Mesenchymal stem cell (in vitro differentiated cells and primary cell): ENCODE data around the gene CEBPZ.
A peak's percentile ranks its signal among the peaks of the same experiment; 100 is the strongest.

ENCODE experiments used
- DNase-seq: peaks from one replicate; pipeline ENCODE4 v3.0.0-alpha.2; 2013
- H2AFZ ChIP-seq: one replicate; pipeline ENCODE4 v1.6.1; 2013; ENCODE audit warnings: low read depth, mild to moderate bottlenecking, control low read depth, inconsistent platforms, low read length, moderate library complexity
- H2AK5ac ChIP-seq: 2 replicates; pipeline ENCODE4 v1.6.1; 2013; ENCODE audit warnings: low read length, moderate library complexity, mild to moderate bottlenecking, inconsistent platforms; ENCODE audit not compliant: severe bottlenecking
- H2BK120ac ChIP-seq: one replicate; pipeline ENCODE4 v1.6.1; 2013; ENCODE audit warnings: low read depth, mild to moderate bottlenecking, inconsistent platforms, low read length, moderate library complexity
- H2BK12ac ChIP-seq, 2 experiments: one replicate each; pipeline ENCODE4 v1.6.1; 2013; ENCODE audit warnings: inconsistent platforms in 2 of 2, low read length in 2 of 2, mild to moderate bottlenecking in 2 of 2, moderate library complexity in 2 of 2, control low read depth in 1 of 2
- H2BK15ac ChIP-seq: one replicate; pipeline ENCODE4 v1.6.1; 2013; ENCODE audit warnings: mild to moderate bottlenecking, low read depth, inconsistent platforms; ENCODE audit not compliant: poor library complexity, severe bottlenecking
- H2BK5ac ChIP-seq: 2 replicates; pipeline ENCODE4 v1.6.1; 2013; ENCODE audit warnings: low read depth, mild to moderate bottlenecking, low read length, control low read depth, inconsistent platforms; ENCODE audit not compliant: poor library complexity, severe bottlenecking
- H3K14ac ChIP-seq, 2 experiments: one replicate each; pipeline ENCODE4 v1.6.1; 2013; ENCODE audit warnings: inconsistent platforms in 2 of 2, low read length in 2 of 2, control low read depth in 1 of 2, mild to moderate bottlenecking in 1 of 2, moderate library complexity in 1 of 2
- H3K18ac ChIP-seq, 2 experiments: one replicate each; pipeline ENCODE4 v1.6.1; 2013; ENCODE audit warnings: inconsistent platforms in 2 of 2, low read length in 2 of 2, control low read depth in 1 of 2, low read depth in 1 of 2, mild to moderate bottlenecking in 1 of 2
- H3K23ac ChIP-seq, 2 experiments: one replicate each; pipeline ENCODE4 v1.6.1; 2013; ENCODE audit warnings: inconsistent platforms in 2 of 2, low read length in 2 of 2, mild to moderate bottlenecking in 2 of 2, moderate library complexity in 2 of 2, control low read depth in 1 of 2
- H3K27ac ChIP-seq: 2 replicates; pipeline ENCODE4 v1.5.1; 2013; ENCODE audit warnings: mild to moderate bottlenecking, moderate library complexity, low read length, control low read depth, inconsistent platforms; ENCODE audit not compliant: poor library complexity, severe bottlenecking
- H3K27me3 ChIP-seq, 2 experiments: 2 replicates each; pipeline versions ENCODE4 v1.6.1 to v1.7.0; 2013; ENCODE audit warnings: low read length in 2 of 2, mild to moderate bottlenecking in 2 of 2, moderate library complexity in 2 of 2, control low read depth in 1 of 2, inconsistent platforms in 1 of 2; ENCODE audit not compliant: control insufficient read depth in 1 of 2, insufficient read depth in 1 of 2
- H3K36me3 ChIP-seq, 2 experiments: 2 replicates each; pipeline versions ENCODE4 v1.6.1 to v1.7.0; 2013; ENCODE audit warnings: low read length in 2 of 2, control low read depth in 1 of 2, inconsistent platforms in 1 of 2, low read depth in 1 of 2, mild to moderate bottlenecking in 1 of 2; ENCODE audit not compliant: insufficient read depth in 2 of 2, control insufficient read depth in 1 of 2
- H3K4ac ChIP-seq, 2 experiments: one replicate each; pipeline ENCODE4 v1.6.1; 2013; ENCODE audit warnings: inconsistent platforms in 2 of 2, low read length in 2 of 2, mild to moderate bottlenecking in 2 of 2, moderate library complexity in 2 of 2, control low read depth in 1 of 2, low read depth in 1 of 2
- H3K4me1 ChIP-seq: 2 replicates; pipeline ENCODE4 v1.6.1; 2013; ENCODE audit warnings: low read depth, low read length, control low read depth; ENCODE audit not compliant: control insufficient read depth, insufficient read depth
- H3K4me2 ChIP-seq: 2 replicates; pipeline ENCODE4 v1.6.1; 2013; ENCODE audit warnings: low read length, mild to moderate bottlenecking, inconsistent platforms; ENCODE audit not compliant: poor library complexity, severe bottlenecking
- H3K4me3 ChIP-seq, 2 experiments: 2 replicates each; pipeline versions ENCODE4 v1.5.1 to v1.7.0; 2013; ENCODE audit warnings: low read length in 2 of 2, mild to moderate bottlenecking in 2 of 2, control low read depth in 1 of 2, low read depth in 1 of 2; ENCODE audit not compliant: insufficient read depth in 1 of 2
- H3K79me1 ChIP-seq: replicated peaks from 2 replicates; pipeline ENCODE4 v1.6.1; 2013; ENCODE audit warnings: mild to moderate bottlenecking, control low read depth, low read length, inconsistent platforms; ENCODE audit not compliant: poor library complexity, severe bottlenecking
- H3K9ac ChIP-seq: 2 replicates; pipeline ENCODE4 v1.7.0; 2013; ENCODE audit warnings: mild to moderate bottlenecking, low read length, moderate library complexity
- H3K9me3 ChIP-seq: 2 replicates; pipeline ENCODE4 v1.7.0; 2013; ENCODE audit warnings: mild to moderate bottlenecking, low read length; ENCODE audit not compliant: control insufficient read depth
- H4K8ac ChIP-seq: one replicate; pipeline ENCODE4 v1.6.1; 2013; ENCODE audit warnings: inconsistent platforms, mild to moderate bottlenecking, low read length, moderate library complexity
- H4K91ac ChIP-seq: one replicate; pipeline ENCODE4 v1.6.1; 2013; ENCODE audit warnings: mild to moderate bottlenecking, low read length, inconsistent platforms
- WGBS: methylation state at CpG from one replicate; pipeline ENCODE4 v1.1.7; 2013; ENCODE audit warnings: mixed read lengths; 5-methylcytosine and 5-hydroxymethylcytosine counted together

CEBPZ gene

DNA sequence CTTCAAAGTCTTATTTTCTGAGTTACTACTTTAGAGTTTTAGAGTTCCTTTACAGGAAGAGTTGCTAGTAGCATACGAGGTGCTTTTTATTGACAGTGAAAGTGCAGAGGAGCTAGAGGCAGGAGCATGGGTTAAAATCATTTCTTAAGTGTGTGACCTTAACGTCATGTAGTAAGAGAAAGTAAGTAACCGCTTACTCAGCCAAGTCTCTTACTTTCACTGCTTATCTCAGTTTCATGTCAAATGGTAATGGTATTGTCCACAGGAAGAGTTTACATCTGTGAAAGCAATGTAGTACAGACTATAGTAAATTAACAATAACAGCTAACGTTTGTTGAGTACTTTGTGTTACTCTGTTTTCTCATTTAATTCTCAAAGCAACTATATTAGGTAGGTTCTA, 12.6 kb upstream of the CEBPZ start:
- H3K27me3 ChIP-seq, result no peaks in the 10 kb centered on the region
- no peak overlapping the region for H2BK15ac ChIP-seq
- H3K79me1 ChIP-seq, result peaks cover 8% of the 10 kb centered on the region
- no peaks in the 10 kb centered on the region for H3K4me1 ChIP-seq
- H3K4me2 ChIP-seq, result no peak overlapping the region
- no peak overlapping the region for H2BK5ac ChIP-seq
- no peak overlapping the region for H4K8ac ChIP-seq
- H2BK120ac ChIP-seq, result no peak overlapping the region
- H3K9me3 ChIP-seq, result no peaks in the 10 kb centered on the region
- H3K4me3 ChIP-seq, result no peak overlapping the region
- no peak overlapping the region for H3K27ac ChIP-seq
- no peak overlapping the region for H3K18ac ChIP-seq
- no peak for DNase-seq
- H3K9ac ChIP-seq, result no peak overlapping the region
- no peak overlapping the region for H4K91ac ChIP-seq
- H2BK12ac ChIP-seq, result no peak overlapping the region
- 100% methylated on average over 1 of the region's 4 CpGs for WGBS
- no peak overlapping the region for H3K4ac ChIP-seq
- H3K14ac ChIP-seq, result no peak overlapping the region
- no peak overlapping the region for H2AK5ac ChIP-seq
- peaks cover 14 to 99% of the 10 kb centered on the region in 2 experiments for H3K36me3 ChIP-seq
- H3K23ac ChIP-seq, result no peak overlapping the region
- no peak overlapping the region for H2AFZ ChIP-seq

DNA sequence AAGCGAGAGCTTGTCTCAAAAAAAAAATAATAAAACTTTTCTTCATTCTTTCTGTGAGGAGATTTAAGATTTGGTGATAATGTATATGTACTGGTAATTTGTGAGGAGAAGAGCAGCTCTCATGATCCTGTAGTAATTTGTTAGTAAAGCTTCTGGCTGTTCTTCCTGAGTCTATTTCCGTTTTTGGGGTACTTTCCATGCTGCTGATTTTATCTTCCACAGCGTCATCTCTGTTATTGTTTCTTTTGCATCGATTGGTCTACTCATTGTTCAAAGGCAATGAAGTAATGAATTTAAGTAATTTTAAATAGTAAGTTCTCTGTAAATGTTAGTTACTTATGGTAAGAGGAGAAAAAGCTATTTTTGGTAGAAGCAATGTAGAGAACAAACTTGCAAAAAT, 12.0 kb upstream of the CEBPZ start:
- Histone ChIP-seq H3K9me3 (no peaks in the 10 kb centered on the region), H3K23ac (no peak overlapping the region), H3K27me3 (no peaks in the 10 kb centered on the region)

DNA sequence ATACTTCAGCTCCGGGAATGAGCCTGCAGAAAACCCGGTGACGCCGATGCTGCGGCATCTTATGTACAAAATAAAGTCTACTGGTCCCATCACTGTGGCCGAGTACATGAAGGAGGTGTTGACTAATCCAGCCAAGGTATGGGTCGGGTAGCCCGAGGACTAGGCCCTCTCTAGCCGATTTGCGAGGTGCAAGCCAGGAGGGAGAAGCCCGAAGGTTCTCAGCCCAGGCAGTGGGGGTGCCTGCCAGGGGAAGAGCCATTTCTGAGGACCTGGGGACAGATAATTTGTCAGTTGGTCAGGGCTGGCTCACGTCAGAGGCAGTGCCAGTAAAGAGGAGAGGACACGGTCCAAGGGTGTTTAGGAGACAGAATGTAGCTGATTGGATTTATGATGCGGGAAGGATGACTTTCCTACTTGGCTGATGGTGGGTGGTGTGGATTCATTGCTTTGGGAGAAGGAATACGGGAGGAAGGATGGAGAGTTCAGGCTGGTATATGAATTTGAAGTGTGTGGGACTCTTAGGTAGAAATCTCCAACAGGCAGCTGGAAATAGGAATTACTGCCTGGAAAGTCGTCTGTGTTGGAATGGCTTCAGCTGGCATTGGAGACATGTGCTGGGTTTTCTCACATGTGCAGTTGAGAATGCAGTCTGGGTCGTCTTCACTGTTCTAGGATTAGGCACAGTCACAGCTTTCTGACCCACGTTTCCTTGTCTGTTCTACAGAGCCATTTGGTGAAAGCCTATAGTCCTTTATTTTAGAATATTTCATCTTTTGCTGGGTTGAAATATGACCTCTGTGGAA, 936 bp upstream of the CEBPZ start:
- Histone ChIP-seq H3K36me3 (peaks cover 4 to 36% of the 10 kb centered on the region in 2 experiments), H4K91ac (peak overlapping the region; percentile 67)
- WGBS, result 18% methylated on average over 18 of the region's 18 CpGs

More for the DNA sequence above, 12.0 kb upstream of the CEBPZ start:
- Histone ChIP-seq H3K36me3 (peaks cover 15 to 99% of the 10 kb centered on the region in 2 experiments), H3K9ac (no peak overlapping the region), H4K8ac (no peak overlapping the region), H2AK5ac (no peak overlapping the region), H3K4me2 (no peak overlapping the region), H3K14ac (no peak overlapping the region), H2BK5ac (no peak overlapping the region), H2AFZ (no peak overlapping the region), H3K18ac (no peak overlapping the region), H2BK120ac (no peak overlapping the region), H3K4me1 (no peaks in the 10 kb centered on the region), H3K79me1 (peaks cover 8% of the 10 kb centered on the region), H4K91ac (no peak overlapping the region), H3K4me3 (no peak overlapping the region), H2BK15ac (no peak overlapping the region), H3K27ac (no peak overlapping the region), H2BK12ac (no peak overlapping the region), H3K4ac (no peak overlapping the region)
- no peak for DNase-seq
- 96% methylated on average over 3 of the region's 4 CpGs for WGBS

DNA sequence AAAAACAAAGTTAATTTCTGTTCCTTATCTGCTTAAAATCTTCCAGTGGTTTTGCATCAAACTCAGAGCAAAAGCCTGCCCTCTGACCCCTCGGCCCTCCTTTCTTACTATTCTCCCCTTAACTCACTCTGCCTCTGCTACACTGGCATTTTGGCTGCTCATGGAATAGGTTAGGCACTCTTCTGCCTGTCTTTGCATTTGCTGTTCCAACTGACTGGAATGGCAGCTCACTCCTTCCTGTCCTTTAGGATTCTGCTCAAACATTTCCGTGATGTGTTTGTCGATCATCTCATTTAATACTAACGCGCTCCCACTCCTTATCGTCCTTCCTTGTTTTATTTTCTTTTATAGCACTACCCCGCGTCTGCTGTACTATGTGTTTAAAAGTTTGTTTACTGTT, 815 bp downstream of the CEBPZ start:
- no peak overlapping the region for H4K8ac ChIP-seq
- no peaks in the 10 kb centered on the region for H3K27me3 ChIP-seq
- no peak overlapping the region for H2BK15ac ChIP-seq
- H3K18ac ChIP-seq, result no peak overlapping the region
- no peak overlapping the region for H4K91ac ChIP-seq
- no peak overlapping the region for H2BK5ac ChIP-seq
- DNase-seq, result peak; percentile 35
- H2BK12ac ChIP-seq, result no peak overlapping the region
- peaks cover 15% of the 10 kb centered on the region for H3K79me1 ChIP-seq
- no peak overlapping the region for H3K27ac ChIP-seq
- H3K23ac ChIP-seq, result no peak overlapping the region
- H3K4ac ChIP-seq, result no peak overlapping the region
- H3K9me3 ChIP-seq, result no peaks in the 10 kb centered on the region
- peaks cover 4 to 38% of the 10 kb centered on the region in 2 experiments for H3K36me3 ChIP-seq
- peak overlapping the region; percentile 65 for H2AK5ac ChIP-seq
- peak overlapping the region; percentile 99 for H3K9ac ChIP-seq
- no peak overlapping the region for H3K14ac ChIP-seq
- H2BK120ac ChIP-seq, result no peak overlapping the region
- peak overlapping the region; percentile 78 for H3K4me2 ChIP-seq
- no peak overlapping the region for H2AFZ ChIP-seq
- peaks cover 13% of the 10 kb centered on the region for H3K4me1 ChIP-seq
- H3K4me3 ChIP-seq, result peak overlapping the region in 1 of 2 experiments; percentile 95
- 0% methylated on average over 5 of the region's 8 CpGs for WGBS

More for the DNA sequence above, 936 bp upstream of the CEBPZ start:
- Histone ChIP-seq H3K9me3 (no peaks in the 10 kb centered on the region), H3K18ac (peak overlapping the region; percentile 1 to 69), H3K14ac (no peak overlapping the region), H3K4ac (peak overlapping the region; percentile 12 to 15), H2AK5ac (peak overlapping the region; percentile 23), H3K4me1 (peaks cover 13% of the 10 kb centered on the region), H3K27me3 (no peaks in the 10 kb centered on the region), H2BK15ac (no peak overlapping the region), H3K9ac (peak overlapping the region; percentile 99), H2BK120ac (no peak overlapping the region), H2BK12ac (no peak overlapping the region), H2AFZ (peak overlapping the region; percentile 78), H4K8ac (peak overlapping the region; percentile 27), H3K4me3 (peak overlapping the region; percentile 88 to 95), H3K27ac (peak overlapping the region; percentile 96), H3K4me2 (peak overlapping the region; percentile 100), H3K23ac (no peak overlapping the region), H3K79me1 (peaks cover 13% of the 10 kb centered on the region), H2BK5ac (no peak overlapping the region)
- DNase-seq, result no peak
